ENCODE measurements around the gene TTLL5.

GRCh38 chr14:75661499-75661814 is 411 bp downstream of the TTLL5 start:
- TF ChIP-seq CTCF (IDR thresholded peaks at IDR 0.05), result no peak
- no peak for TF ChIP-seq POLR2AphosphoS5 (IDR thresholded peaks at IDR 0.05)
